Measurements from ENCODE around the gene FGR.

The FGR gene

GRCh38 chr1:27575840-27576331 is 59.1 kb downstream of the FGR start:
- Histone ChIP-seq H3K4me1 (ENCODE audit: control insufficient read depth, low read length) (peaks cover 51% of the 10 kb centered on the region), H3K4me2 (ENCODE audit: low read length) (peak overlapping the region; percentile 73), H4K20me1 (ENCODE audit: control insufficient read depth, insufficient read depth, low read depth, low read length) (peaks cover 17% of the 10 kb centered on the region; the same call in 1 of the 2 replicates), H3K79me2 (ENCODE audit: control insufficient read depth, low read length) (no peaks in the 10 kb centered on the region; the same call in 1 of the 2 replicates), H3K36me3 (ENCODE audit: control insufficient read depth, low read length) (no peaks in the 10 kb centered on the region), H3K27ac (ENCODE audit: low read depth, low read length) (no peak overlapping the region), H3K4me3 (ENCODE audit: low read length) (peak overlapping the region; percentile 68), H3K27me3 (ENCODE audit: control insufficient read depth, low read length) (peaks cover 6% of the 10 kb centered on the region; the same call in 1 of the 2 replicates), H3F3A (ENCODE audit: control insufficient read depth, insufficient read depth) (peaks cover 8% of the 10 kb centered on the region; the same call in 1 of the 2 replicates), H3K9me2 (replicated peaks; ENCODE audit: control insufficient read depth, low read length) (no peaks in the 10 kb centered on the region), H3K9me3 (ENCODE audit: control insufficient read depth, insufficient read depth, low read length) (no peaks in the 10 kb centered on the region)
- TF ChIP-seq EZH2phosphoT487 (IDR thresholded peaks at IDR 0.05; ENCODE audit: borderline replicate concordance, low read length), result no peak
- no peak for TF ChIP-seq CTCF (IDR thresholded peaks at IDR 0.05; ENCODE audit: low read depth, low read length, poor library complexity, severe bottlenecking)

- no peak for TF ChIP-seq EZH2phosphoT487 (IDR thresholded peaks at IDR 0.05; ENCODE audit: borderline replicate concordance, low read length)
- peak; percentile 62 for TF ChIP-seq CTCF (IDR thresholded peaks at IDR 0.05; ENCODE audit: low read depth, low read length, poor library complexity, severe bottlenecking)
- Histone ChIP-seq H3K36me3 (ENCODE audit: control insufficient read depth, low read length) (no peaks in the 10 kb centered on the region), H3K79me2 (ENCODE audit: control insufficient read depth, low read length) (no peaks in the 10 kb centered on the region; the same call in 1 of the 2 replicates), H3K4me1 (ENCODE audit: control insufficient read depth, low read length) (peaks cover 51% of the 10 kb centered on the region), H3K27me3 (ENCODE audit: control insufficient read depth, low read length) (peaks cover 9% of the 10 kb centered on the region; the same call in 1 of the 2 replicates), H3K9me3 (ENCODE audit: control insufficient read depth, insufficient read depth, low read length) (no peaks in the 10 kb centered on the region), H3K4me2 (ENCODE audit: low read length) (peak overlapping the region; percentile 73), H3F3A (ENCODE audit: control insufficient read depth, insufficient read depth) (peaks cover 8% of the 10 kb centered on the region; the same call in 1 of the 2 replicates), H3K9me2 (replicated peaks; ENCODE audit: control insufficient read depth, low read length) (no peaks in the 10 kb centered on the region), H4K20me1 (ENCODE audit: control insufficient read depth, insufficient read depth, low read depth, low read length) (peaks cover 17% of the 10 kb centered on the region; the same call in 1 of the 2 replicates), H3K4me3 (ENCODE audit: low read length) (peak overlapping the region; percentile 68), H3K27ac (ENCODE audit: low read depth, low read length) (no peak overlapping the region)
These were observed 59.8 kb downstream of the FGR start for GRCh38 chr1:27574871-27575831.

- Histone ChIP-seq H3K27me3 (ENCODE audit: control insufficient read depth, low read length) (peaks cover 14% of the 10 kb centered on the region; the same call in 1 of the 2 replicates), H3K27ac (ENCODE audit: low read depth, low read length) (no peak overlapping the region), H3K9me2 (replicated peaks; ENCODE audit: control insufficient read depth, low read length) (no peaks in the 10 kb centered on the region), H3K4me3 (ENCODE audit: low read length) (no peak overlapping the region), H3F3A (ENCODE audit: control insufficient read depth, insufficient read depth) (peaks cover 4% of the 10 kb centered on the region; the same call in 1 of the 2 replicates), H3K4me2 (ENCODE audit: low read length) (no peak overlapping the region), H3K4me1 (ENCODE audit: control insufficient read depth, low read length) (peaks cover 51% of the 10 kb centered on the region), H3K79me2 (ENCODE audit: control insufficient read depth, low read length) (no peaks in the 10 kb centered on the region; the same call in 1 of the 2 replicates), H3K9me3 (ENCODE audit: control insufficient read depth, insufficient read depth, low read length) (no peaks in the 10 kb centered on the region), H4K20me1 (ENCODE audit: control insufficient read depth, insufficient read depth, low read depth, low read length) (peaks cover 20% of the 10 kb centered on the region; the same call in 1 of the 2 replicates), H3K36me3 (ENCODE audit: control insufficient read depth, low read length) (no peaks in the 10 kb centered on the region)
- TF ChIP-seq CTCF (IDR thresholded peaks at IDR 0.05; ENCODE audit: low read depth, low read length, poor library complexity, severe bottlenecking) (no peak), EZH2phosphoT487 (IDR thresholded peaks at IDR 0.05; ENCODE audit: borderline replicate concordance, low read length) (no peak)
These were observed 60.8 kb downstream of the FGR start for GRCh38 chr1:27574001-27574781.

Measured in DOHH2 (cell line).